HG03354 (cell line): ENCODE data around the gene PXDN.

Experiments used
- ATAC-seq: cut with Tn5 transposase; IDR thresholded peaks from one replicate; pipeline ENCODE4 v1.9.1; 2021; ENCODE audit warnings: mild to moderate bottlenecking; ENCODE audit not compliant: unreplicated experiment, poor library complexity, severe bottlenecking

PXDN gene

DNA sequence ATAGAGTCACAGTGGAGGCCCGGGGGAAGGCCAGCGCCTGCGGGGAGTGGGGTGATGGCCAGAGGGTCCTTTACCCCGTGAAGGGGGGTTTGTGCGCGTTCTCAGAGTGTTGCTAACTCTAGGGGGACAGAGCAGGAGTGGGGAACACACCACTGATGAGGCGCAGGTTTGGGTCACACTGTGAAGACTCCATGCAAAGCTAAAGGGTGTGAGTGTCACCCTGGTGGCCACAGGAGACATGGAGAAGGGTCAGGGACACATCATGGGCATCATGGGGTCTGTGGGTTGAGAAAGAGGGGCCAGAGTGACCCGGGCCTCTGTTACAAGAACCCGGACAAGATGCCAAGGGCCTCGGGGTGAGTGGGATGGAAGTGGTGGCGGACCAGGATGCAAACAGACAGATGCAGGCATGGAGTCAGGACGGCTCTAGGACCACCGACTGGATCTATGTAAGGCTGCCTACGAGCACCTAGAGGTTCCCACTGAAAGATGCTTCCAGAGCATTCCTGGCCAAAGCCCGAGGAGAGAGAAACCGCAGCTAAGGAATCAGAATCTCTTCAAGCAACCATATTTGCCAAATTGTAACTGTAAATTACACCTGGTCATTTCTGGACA is 84.3 kb downstream of the PXDN start:
- no peak for ATAC-seq

DNA sequence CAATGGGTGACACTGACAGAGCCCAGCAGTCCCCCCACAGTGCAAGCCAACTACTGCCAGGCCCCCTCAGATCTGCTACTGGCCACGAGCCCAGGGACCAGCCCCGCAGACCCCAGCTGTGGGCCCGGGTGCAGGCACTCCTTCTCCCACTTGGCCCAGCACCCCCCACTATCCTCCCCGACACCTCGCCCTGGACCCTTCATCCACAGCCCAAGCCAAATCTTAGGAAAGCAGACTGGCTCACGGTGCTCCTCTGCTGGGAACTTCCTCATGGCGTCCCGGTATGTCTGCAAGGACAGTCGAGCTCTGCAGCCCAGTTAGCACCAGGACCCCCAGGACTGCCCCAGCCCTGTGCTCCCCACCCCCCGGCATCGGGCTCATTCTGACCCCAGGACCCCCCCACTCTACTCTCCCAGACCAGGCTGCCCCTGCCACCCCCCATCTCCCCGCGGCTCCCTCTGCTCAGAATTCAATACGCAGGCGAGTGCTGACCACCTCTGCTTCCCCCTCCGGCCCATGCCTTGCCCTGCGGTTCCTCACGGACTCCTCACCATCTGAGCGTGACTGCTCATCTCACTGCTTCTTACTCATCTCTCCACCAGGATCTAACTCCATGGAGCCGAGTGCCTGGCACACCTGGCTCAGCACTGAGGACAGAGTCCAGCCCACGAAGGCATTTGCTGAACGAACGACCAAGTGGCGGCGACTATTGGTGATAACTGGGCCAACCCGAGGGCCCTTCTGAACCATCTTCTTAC is 85.7 kb downstream of the PXDN start:
- no peak for ATAC-seq

DNA sequence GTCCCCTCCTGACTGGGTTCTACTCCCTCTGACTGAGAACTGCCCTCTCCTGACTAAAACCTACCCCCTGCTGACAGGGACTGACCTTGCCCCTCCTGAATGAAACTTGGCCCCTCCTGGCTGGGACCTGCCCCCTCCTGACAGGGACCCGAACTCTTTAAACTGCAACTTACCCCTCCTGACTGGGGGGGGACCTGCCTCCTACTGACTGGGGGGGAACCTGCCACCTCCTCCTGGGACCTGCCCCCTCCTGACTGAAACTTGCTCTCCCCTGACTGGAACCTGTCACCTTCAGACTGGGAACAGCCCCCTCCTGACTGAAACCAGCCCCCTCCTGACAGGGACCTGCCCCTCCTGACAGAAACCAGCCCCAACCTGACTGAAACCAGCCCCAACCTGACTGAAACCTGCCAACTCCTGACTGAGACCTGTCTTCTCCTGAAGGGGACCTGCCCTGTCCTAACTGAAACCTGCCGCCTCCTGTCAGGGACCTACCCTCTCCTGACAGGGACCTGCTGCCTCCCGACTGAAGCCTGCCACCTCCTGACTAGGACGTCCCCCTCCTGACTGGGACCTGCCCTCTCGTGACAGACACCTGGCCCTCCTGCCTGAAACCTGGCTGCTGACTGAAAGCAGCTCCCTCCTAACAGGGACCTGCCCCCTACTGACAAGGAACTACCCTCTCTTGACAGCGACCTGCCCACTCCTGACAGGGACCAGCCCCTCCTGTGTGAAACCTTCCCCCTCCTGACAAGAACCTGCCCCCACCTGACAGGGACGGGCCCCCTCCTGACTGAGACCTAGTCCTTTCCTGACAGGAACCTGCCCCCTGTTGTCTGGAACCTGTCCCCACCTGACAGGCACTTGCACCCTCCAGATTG is 87.1 kb downstream of the PXDN start:
- peak; percentile 62 for ATAC-seq

DNA sequence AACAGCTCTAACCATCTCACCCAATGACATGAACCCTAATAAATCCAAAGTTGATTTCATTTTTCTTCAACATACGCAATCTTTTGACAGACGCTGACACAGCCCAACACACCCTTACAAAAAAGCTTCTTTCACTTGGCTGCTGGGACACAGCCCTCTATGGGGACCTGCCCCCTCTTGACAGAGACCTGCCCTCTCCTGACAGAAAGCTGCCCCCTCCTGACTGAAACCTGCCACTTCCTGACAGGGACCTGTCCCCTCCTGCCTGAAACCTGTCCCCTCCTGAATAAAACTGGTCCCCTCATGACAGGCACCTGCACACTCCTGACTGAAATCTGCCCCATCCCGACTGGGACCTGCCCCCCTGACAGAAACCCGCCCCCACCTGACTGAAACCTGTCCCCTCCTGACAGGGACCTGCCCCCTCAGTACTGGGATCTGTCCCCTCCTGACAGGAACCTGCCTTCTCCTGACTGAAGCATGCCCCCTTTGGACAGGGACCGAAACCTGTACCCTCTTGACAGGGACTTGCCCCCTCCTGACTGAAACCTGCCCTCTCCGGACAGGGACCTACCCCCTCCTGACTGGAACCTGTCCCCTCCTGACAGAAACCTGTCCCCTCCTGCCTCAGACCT is 87.9 kb downstream of the PXDN start:
- ATAC-seq: peak; percentile 37

DNA sequence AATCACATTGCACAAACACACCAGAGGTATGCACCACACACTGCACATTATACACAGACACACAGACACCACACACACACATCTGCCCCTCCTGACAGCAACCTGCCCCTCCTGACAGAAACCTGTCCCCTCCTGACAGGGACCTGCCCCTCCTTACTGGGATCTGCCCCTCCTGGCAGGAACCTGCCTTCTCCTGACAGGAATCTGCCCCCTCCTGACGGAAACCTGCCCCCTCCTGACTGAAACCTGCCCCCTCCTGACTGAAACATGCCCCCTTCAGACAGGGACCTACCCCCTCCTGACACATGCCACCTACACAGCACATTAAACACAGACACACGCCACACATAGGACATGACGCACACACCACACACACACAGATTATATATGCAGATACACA is 88.9 kb downstream of the PXDN start:
- ATAC-seq: no peak

DNA sequence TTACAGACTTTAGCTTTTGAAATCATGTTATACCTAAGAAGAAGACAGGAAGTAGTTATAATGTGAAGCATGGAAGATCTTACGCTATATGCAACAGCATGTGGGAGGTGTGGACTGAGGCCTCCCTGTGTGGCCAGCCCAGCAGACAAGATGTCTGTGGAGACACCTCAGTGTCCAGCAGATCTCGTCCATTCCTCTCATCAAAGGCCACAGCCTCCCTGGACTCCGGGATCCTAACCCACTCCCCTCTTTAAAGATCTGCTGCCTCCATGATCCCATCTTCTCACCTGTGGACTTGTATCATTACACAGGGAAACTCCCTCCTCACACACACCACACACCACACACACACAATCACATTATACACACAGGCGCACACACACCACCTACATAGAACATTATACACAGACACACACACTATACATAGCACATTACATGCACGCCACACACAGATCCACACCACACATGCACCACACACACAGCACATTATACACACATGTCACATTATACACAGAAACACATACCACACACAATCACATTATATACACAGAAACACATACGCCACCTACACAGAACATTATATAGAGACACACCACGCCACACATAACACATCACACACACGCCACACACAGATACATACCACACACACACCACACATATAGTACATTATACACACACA is 89.5 kb downstream of the PXDN start:
- no peak for ATAC-seq

DNA sequence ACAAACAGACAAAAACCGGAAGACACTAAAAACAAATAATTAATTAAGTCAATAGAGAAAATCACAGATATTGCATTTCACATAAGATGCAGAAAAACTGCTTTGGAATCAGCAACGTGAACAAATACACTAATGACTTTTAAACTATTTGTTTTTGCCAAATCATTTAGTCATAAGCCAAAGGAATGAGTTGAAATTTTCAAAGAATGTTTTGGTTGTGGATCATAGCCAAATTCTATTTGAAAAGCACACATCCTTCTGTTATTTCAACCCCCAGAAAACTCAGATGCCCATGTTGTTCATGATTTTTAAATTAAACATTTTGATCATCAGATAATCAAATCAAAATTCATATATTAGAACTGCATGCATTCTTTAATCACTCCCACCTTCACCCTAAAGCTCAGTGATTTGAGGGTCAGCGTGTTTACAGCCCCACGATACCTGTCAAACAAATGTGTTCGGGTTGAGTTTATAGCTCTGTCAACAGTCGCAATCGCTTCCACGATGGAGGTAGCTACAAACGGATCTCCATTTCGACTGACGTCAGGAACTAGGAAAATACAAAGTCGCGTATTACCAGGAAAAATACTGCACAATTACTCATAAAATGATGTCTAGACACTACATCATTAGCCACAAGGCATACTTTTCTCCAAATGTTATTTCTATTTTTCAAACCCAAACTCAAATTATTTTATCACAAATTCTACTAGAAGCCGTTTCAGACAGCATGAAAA is 90.2 kb downstream of the PXDN start:
- no peak for ATAC-seq

DNA sequence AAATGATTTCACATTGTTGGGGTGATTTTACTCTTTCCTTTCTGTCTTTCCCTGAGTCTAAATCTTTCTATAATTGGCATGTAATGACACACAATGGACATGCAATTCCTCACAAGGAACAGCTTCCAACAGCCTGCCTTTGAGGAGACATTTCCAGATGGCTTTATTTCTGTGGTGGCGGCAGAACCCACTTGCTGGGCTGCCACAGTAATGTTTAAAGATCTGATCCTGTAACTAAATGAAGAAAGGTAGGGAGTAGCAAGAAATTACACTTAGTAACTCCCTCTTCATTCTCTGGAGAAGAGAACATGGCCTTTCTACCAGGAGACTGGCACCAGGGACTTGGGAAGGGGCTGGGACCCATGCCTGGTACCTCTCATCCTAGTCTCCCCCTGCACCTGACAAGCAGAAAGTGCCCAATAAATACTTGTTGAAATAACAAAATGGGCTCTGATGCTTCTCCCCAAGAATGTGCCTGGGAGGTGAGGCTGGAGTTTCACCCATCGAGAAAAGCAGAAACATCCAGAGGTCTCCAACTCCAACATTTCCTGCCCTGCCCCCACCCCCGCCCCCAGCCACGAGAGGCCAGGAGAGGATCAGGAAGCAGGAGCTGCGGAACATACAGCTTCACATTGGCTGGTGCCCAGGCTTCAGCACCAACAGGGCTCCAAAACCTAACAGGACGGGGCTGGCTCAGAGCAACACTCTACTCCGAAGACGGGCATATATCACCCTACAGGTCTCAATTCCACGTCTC is 92.1 kb downstream of the PXDN start:
- no peak for ATAC-seq

DNA sequence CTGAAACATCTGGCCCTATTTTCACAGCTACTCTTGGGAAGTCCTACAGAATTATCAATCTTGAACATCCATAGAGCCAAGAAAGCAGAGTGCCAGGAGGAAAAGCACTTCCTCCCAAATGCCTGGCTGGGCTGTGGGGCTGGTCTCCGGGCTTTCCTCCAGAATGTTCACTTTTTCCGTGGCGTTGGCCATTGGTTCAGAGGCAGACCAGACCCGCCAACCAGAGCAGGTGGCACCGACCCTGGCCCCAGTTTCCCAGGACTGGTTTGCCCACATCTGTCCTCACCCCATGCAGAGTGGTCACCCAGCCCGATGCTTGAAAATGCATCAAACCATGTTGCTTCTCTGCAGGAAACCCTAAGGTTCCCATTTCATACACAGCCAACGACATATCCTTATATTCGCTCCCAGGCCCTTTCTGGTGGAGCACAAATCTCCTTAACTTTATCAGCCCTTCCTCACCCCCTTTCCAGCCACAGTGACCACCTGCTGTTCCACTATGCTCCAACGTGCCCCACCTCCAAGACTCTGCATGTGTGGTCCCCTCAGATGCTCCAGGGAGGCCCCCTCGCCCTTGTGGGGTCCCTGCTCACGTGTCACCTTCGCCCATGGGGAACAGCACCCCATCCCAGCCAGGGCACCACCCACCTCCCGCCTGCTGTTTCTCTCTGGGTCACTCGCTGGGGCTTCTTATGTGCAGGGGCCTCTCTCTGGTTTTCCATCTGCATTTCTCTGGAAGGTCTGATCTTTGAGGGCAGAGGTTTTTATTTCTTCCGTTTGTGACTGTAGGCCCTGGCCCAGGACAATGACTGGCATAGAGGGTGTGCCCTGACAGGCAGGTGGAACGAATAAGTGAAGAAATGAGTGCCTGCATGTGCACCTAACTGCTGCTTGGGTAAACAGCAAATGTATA is 92.9 kb downstream of the PXDN start:
- ATAC-seq: no peak

DNA sequence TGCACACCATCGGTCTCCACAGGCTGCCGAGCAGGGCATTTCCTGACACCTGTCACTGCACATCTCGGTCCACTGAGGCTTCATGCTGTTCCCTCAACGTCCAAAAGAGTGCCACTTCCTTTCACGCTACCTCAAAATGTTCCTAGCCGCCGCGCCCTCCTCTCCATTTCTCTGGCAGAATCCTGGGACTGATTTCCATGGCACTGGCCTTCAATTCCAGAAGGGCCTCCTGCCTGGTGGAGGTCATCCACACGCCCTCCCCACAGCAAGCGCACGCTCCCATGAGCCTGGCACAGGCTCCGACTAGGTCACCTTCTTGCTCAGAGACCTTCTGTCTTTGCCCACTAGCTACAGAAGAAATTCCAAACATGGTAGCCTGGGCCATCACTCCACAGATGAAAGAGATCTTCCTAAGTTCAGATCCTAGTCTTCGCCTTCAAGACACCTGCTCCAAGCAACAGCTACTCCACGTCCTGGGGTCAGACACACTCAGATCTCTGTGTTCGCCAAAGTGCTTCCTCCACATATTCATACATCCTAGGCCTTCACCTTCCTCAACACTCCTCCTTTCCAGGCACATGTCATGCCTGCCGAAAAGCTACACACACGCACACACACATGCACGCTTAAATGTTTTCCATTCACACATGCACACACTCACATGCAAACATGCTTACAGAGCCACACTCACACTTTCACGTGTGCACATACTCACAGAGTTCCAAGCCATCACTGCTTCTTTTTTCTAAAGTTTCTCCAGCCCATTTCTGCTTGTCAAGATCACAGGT is 94.0 kb downstream of the PXDN start:
- ATAC-seq: no peak

DNA sequence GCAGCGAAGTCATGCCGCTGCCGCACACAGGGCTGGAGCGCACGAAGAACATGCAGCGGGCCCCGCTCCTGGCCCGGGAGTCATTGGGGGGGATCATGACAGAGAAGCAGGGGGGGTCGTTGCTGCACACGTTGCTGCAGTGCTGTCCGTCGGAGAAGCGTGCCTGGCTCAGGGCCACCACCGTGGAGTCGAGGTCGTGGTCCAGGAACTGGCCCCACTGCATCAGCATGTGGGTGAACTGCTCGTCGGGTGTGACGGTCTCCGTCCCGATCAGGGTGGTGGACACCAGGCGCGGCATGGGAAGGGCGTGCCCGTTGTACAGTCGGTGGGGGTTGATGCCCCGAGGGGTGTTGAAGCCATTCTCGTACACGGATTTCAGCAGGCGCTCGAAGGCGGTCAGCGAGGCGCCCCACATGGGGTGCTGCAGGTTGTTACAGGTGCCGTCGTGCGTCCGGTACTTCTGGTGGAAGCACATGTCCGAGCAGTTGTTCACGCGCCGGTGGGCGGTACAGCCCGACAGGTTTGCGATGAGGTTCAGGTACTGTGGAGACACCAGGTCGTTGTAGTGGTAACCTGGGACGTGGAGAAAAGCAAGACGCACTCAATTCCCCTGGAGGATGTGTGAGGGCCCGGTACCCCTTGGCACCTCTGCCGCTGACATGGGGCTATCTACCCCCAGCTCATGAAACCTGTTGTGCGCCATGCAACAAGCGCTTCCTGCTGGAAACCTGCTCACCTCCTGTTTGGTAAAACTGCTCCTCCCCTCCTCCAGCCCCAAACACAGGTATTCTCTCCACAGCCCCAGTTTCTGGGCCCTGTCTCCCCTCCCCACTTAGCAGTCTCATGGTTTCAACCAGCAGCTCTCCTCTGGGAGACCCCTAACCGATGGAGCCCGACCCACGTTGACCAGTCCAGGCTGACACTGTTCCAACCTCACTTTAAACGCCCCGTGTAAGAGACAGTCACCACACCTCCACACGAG is 94.9 kb downstream of the PXDN start:
- ATAC-seq: no peak

DNA sequence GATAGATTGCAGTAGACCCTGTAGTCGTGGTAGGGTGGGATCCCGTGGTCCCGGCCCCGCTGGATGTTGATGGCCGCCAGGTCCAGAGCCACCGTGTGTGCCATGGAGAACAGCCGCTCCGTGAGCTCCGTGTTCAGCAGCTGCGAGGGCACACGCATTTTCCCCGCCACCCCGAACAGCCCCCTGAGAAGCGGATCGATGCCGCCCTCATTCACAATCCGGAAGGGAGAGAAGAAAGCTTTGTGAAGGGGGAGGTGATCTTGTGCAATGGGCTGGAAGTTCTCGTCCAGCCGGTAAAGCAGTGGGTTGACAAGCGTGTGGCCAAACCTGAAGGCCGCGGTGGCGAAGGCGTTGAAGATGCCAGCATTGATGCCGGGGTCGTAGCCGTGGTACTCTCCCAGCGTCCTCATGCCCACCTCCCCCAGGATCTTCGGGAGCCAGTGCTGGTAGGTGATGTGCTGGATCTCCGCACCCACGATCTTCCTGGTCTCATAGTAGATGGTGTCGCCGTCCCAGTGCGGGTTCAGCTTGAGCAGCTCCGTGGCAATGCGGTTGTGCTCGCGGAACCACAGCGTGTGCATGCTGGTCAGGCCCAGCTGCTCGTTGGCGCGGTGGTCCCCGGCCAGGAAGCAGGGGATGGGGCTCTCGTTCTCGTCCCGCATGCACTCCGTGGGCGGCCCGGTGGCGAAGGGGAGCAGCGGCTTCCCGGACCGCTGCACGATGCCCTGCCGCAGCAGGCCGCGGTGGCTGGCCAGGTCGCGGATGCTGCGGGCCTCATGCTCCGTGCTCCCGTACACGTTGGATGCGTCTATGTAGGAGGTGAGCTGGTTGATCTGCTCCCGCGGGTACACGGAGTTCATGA is 95.8 kb downstream of the PXDN start:
- ATAC-seq: no peak

DNA sequence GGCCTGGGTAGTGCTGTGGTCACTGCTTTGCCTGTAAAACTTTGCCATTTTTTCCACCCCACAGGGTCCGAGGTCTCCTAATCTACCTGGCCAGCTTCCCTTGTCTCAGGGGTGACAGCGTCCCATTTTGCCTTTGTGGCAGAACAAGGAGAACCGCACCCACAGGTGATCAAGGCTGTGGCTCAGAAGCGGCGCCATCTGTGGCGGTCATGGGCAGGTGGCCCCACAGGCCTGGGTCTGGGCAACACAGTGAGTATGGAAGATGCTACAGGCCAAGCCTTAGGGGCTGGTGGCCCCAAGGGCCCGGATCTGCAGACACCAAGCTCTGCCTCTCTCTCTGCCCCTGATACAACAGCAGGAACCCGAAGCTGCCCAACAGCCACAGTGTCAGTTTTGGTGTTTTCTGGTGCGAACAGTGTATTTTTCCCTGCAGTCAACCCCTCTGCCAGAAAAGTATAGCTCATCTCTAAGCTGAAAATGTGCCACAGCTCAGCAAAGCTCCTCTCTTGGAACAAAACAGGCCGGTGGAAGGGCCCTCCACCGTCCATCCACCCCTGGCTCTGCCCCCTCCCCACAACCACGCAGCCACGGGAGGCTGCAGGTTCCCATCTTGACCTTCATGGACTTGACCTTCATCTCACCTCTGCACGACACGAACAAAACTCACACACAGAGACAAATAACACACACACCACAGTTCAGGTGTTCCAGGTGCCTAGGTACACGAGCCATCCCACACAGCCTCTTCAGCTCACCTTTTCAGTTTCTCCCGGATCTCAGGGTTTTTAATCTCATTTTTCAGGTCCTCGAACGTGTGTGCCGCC is 96.7 kb downstream of the PXDN start:
- no peak for ATAC-seq
